Measurements from ENCODE around the gene TGM6. TPM values are rescaled to one million over a fixed set of nuclear protein-coding genes. Genes with fewer than 3 reads are reported as not detected.

The TGM6 gene
- polyA plus RNA-seq, 3 donors: not detected

- TF ChIP-seq CTCF (IDR thresholded peaks at IDR 0.05): no peak
- Mint-ChIP-seq H3K27ac (no peak overlapping the region), H3K36me3 (no peaks in the 10 kb centered on the region), H3K27me3 (ENCODE audit: low read depth in 3 of 3) (peaks cover 13 to 17% (median 17%) of the 10 kb centered on the region in 3 donors), H3K4me1 (peaks cover 10% of the 10 kb centered on the region), H3K9me3 (peaks cover 17 to 28% (median 24%) of the 10 kb centered on the region in 7 donors), H3K4me3 (no peak overlapping the region)
- no peaks in the 10 kb centered on the region for H3K79me2 ChIP-seq (ENCODE audit: insufficient read depth, low read length)
- intact Hi-C loops (cut with micrococcal nuclease): no loop called here
- no peaks in the 10 kb centered on the region for H3K36me3 ChIP-seq (replicated peaks in 1 of 2; ENCODE audit: control insufficient read depth in 1 of 2, insufficient read depth in 2 of 2, low read length in 2 of 2)
- 100% methylated on average over 1 of the region's 9 CpGs for WGBS (ENCODE audit: insufficient coverage)
- H4K20me1 ChIP-seq (ENCODE audit: insufficient read depth, low read length): no peaks in the 10 kb centered on the region
- no peak overlapping the region for H3K27ac ChIP-seq (ENCODE audit: low read depth in 1 of 2, low read length in 2 of 2)
- H3K9me3 ChIP-seq (replicated peaks in 1 of 2; ENCODE audit: control insufficient read depth in 1 of 2, insufficient read depth in 1 of 2, low read length in 2 of 2): peaks cover 10 to 18% of the 10 kb centered on the region in 2 donors
- no peak overlapping the region for H3K4me2 ChIP-seq (replicated peaks; ENCODE audit: extremely low read depth, low read length, poor library complexity, severe bottlenecking)
- no peak overlapping the region for H3K9ac ChIP-seq (ENCODE audit: insufficient read depth, low read length, poor library complexity, severe bottlenecking)
- H3K4me1 ChIP-seq (ENCODE audit: control insufficient read depth in 1 of 2, insufficient read depth in 2 of 2, low read length in 2 of 2): peaks cover 4 to 7% of the 10 kb centered on the region in 2 donors
- H2AFZ ChIP-seq (ENCODE audit: insufficient read depth, low read depth, low read length, poor library complexity, severe bottlenecking): no peak overlapping the region
- H3K4me3 ChIP-seq (replicated peaks in 1 of 3; ENCODE audit: low read depth in 2 of 3, low read length in 3 of 3): no peak overlapping the region
- DNase-seq: no peak
- H3K27me3 ChIP-seq (ENCODE audit: control insufficient read depth in 2 of 2, insufficient read depth in 2 of 2, low read length in 2 of 2): no peaks in the 10 kb centered on the region
These were observed 14.4 kb downstream of the TGM6 start for GRCh38 chr20:2395136-2395535.

- Mint-ChIP-seq H3K9me3 (peaks cover 17 to 28% (median 24%) of the 10 kb centered on the region in 7 donors), H3K27ac (no peak overlapping the region), H3K27me3 (ENCODE audit: low read depth in 3 of 3) (peaks cover 12 to 18% (median 15%) of the 10 kb centered on the region in 3 donors), H3K4me1 (peaks cover 1% of the 10 kb centered on the region), H3K4me3 (no peak overlapping the region), H3K36me3 (no peaks in the 10 kb centered on the region)
- WGBS (ENCODE audit: insufficient coverage): 97% methylated on average over 12 of the region's 14 CpGs
- intact Hi-C loops (cut with micrococcal nuclease): no loop called here
- Histone ChIP-seq H2AFZ (ENCODE audit: insufficient read depth, low read depth, low read length, poor library complexity, severe bottlenecking) (no peak overlapping the region), H3K4me2 (replicated peaks; ENCODE audit: extremely low read depth, low read length, poor library complexity, severe bottlenecking) (no peak overlapping the region), H3K36me3 (replicated peaks in 1 of 2; ENCODE audit: control insufficient read depth in 1 of 2, insufficient read depth in 2 of 2, low read length in 2 of 2) (no peaks in the 10 kb centered on the region), H3K27ac (ENCODE audit: low read depth in 1 of 2, low read length in 2 of 2) (no peak overlapping the region), H3K9me3 (replicated peaks in 1 of 2; ENCODE audit: control insufficient read depth in 1 of 2, insufficient read depth in 1 of 2, low read length in 2 of 2) (peaks cover 10 to 18% of the 10 kb centered on the region in 2 donors), H3K27me3 (ENCODE audit: control insufficient read depth in 2 of 2, insufficient read depth in 2 of 2, low read length in 2 of 2) (no peaks in the 10 kb centered on the region), H3K9ac (ENCODE audit: insufficient read depth, low read length, poor library complexity, severe bottlenecking) (no peak overlapping the region), H3K4me1 (ENCODE audit: control insufficient read depth in 1 of 2, insufficient read depth in 2 of 2, low read length in 2 of 2) (no peaks in the 10 kb centered on the region), H3K4me3 (replicated peaks in 1 of 3; ENCODE audit: low read depth in 2 of 3, low read length in 3 of 3) (no peak overlapping the region), H4K20me1 (ENCODE audit: insufficient read depth, low read length) (no peaks in the 10 kb centered on the region), H3K79me2 (ENCODE audit: insufficient read depth, low read length) (no peaks in the 10 kb centered on the region)
- DNase-seq: no peak
- no peak for TF ChIP-seq CTCF (IDR thresholded peaks at IDR 0.05)
These were observed 15.6 kb downstream of the TGM6 start for GRCh38 chr20:2396241-2396814.
